CD4-positive, CD25-positive, alpha-beta regulatory T cell (primary cell): ENCODE data around the gene ZNF579. TPM values are rescaled to one million over a fixed set of nuclear protein-coding genes. Genes with fewer than 3 reads are reported as not detected.

Experiments used
- ATAC-seq, 2 donors: fragments of 150-1000 bp; cut with Tn5 transposase; one replicate each; pipeline ENCODE4 v1.10.0; 2021; ENCODE audit warnings: low read depth in 2 of 2, moderate number of reproducible peaks in 2 of 2, moderate library complexity in 1 of 2
- DNase-seq, 3 donors: peaks; one replicate each; pipeline versions ENCODE4 v3.0.0 to v3.0.0-alpha.2; 2012 to 2022; ENCODE audit warnings: mixed read lengths in 1 of 3
- H3K27ac ChIP-seq: one replicate; pipeline ENCODE4 v1.7.0; 2013; ENCODE audit warnings: mild to moderate bottlenecking, low read length; ENCODE audit not compliant: insufficient read depth, poor library complexity, severe bottlenecking
- H3K27me3 ChIP-seq: one replicate; pipeline ENCODE4 v1.7.0; 2013; ENCODE audit warnings: low read length; ENCODE audit not compliant: control insufficient read depth, insufficient read depth
- H3K36me3 ChIP-seq: one replicate; pipeline ENCODE4 v1.7.0; 2013; ENCODE audit warnings: mild to moderate bottlenecking, low read length, moderate library complexity; ENCODE audit not compliant: control insufficient read depth, insufficient read depth
- H3K4me1 ChIP-seq: 2 replicates; pipeline ENCODE4 v1.7.0; 2013; ENCODE audit warnings: mild to moderate bottlenecking, low read length; ENCODE audit not compliant: insufficient read depth, control insufficient read depth, poor library complexity, severe bottlenecking
- H3K4me3 ChIP-seq: one replicate; pipeline ENCODE4 v1.7.0; 2013; ENCODE audit warnings: low read depth, mild to moderate bottlenecking, low read length, moderate library complexity
- H3K9me3 ChIP-seq, 2 experiments: 1 replicate in 1 of 2; 2 replicates in 1 of 2; pipeline ENCODE4 v1.7.0; 2013; ENCODE audit warnings: low read length in 2 of 2, mild to moderate bottlenecking in 1 of 2, moderate library complexity in 1 of 2; ENCODE audit not compliant: control insufficient read depth in 2 of 2
- H3K27ac Mint-ChIP-seq, 3 donors: one replicate each; pipeline ENCODE4 v1.8.0; 2020 to 2022; ENCODE audit warnings: mild to moderate bottlenecking in 3 of 3, mixed read lengths in 3 of 3, moderate library complexity in 2 of 3
- H3K27me3 Mint-ChIP-seq: one replicate; pipeline ENCODE4 v1.8.0; 2022; ENCODE audit warnings: mild to moderate bottlenecking, mixed read lengths
- H3K36me3 Mint-ChIP-seq: one replicate; pipeline ENCODE4 v1.8.0; 2020; ENCODE audit warnings: mixed read lengths
- H3K4me1 Mint-ChIP-seq, 4 donors: one replicate each; pipeline ENCODE4 v1.8.0; 2020 to 2022; ENCODE audit warnings: mixed read lengths in 4 of 4, mild to moderate bottlenecking in 1 of 4
- H3K4me3 Mint-ChIP-seq, 4 donors: one replicate each; pipeline ENCODE4 v1.8.0; 2020 to 2022; ENCODE audit warnings: mild to moderate bottlenecking in 4 of 4, mixed read lengths in 4 of 4, moderate library complexity in 3 of 4
- H3K9me3 Mint-ChIP-seq, 7 donors: one replicate each; pipeline ENCODE4 v1.8.0; 2020 to 2022; ENCODE audit warnings: mixed read lengths in 7 of 7, mild to moderate bottlenecking in 3 of 7, moderate library complexity in 2 of 7
- polyA plus RNA-seq, 4 donors: library from polyadenylated mRNA; unstranded; fragments of 300-500 nt; fragmentation: Illumina TruSeq; gene quantifications; one replicate each; pipeline ENCODE4 v1.2.3, GENCODE V29; 2021
- total RNA-seq: library from RNA; stranded (reverse); gene quantifications from one replicate; pipeline ENCODE4 v1.2.3, GENCODE V29; 2022

Gene ZNF579
- total and polyA plus RNA-seq, 5 donors from 2014 or later = 0.13 to 4.2 (median 0.19) TPM; not detected in 1

DNA sequence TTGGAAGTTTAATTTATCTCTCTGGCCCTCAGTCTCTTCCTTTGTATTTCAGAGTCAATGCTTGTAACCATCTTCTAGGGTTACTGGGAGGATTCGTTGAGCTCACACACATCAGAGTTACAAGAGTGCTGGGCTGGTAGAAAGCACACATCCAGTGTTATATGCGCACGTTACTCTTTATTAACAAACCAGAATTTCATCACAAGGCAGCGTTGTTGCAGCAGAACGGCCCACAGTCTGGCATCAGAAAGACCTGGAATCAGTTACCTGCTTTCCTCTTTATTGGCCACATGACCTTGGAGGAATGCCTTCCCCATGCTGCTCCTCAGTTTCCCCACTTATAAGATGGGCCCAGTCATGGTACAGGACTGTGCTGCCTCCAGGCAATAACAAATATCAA lies 28.7 kb upstream of the ZNF579 start:
- no peaks in the 10 kb centered on the region for H3K9me3 ChIP-seq
- H3K4me1 ChIP-seq = peaks cover 20% of the 10 kb centered on the region
- H3K27ac Mint-ChIP-seq = no peak overlapping the region

GRCh38 chr19:55606817-55607216 lies 26.2 kb upstream of the ZNF579 start:
- Histone ChIP-seq H3K27ac (peak overlapping the region; percentile 93), H3K9me3 (no peaks in the 10 kb centered on the region), H3K27me3 (no peaks in the 10 kb centered on the region), H3K4me1 (peaks cover 22% of the 10 kb centered on the region), H3K36me3 (peaks cover 15% of the 10 kb centered on the region), H3K4me3 (no peak overlapping the region)
- no peak for DNase-seq
- no peaks in the 10 kb centered on the region for H3K27me3 Mint-ChIP-seq
- ATAC-seq = no peak
- peaks cover 27% of the 10 kb centered on the region for H3K36me3 Mint-ChIP-seq
- H3K9me3 Mint-ChIP-seq = no peaks in the 10 kb centered on the region
- peak overlapping the region; percentile 96 to 99 (median 98) for H3K27ac Mint-ChIP-seq
- peaks cover 15 to 71% (median 40%) of the 10 kb centered on the region in 4 donors for H3K4me1 Mint-ChIP-seq
- peak overlapping the region; percentile 90 to 97 (median 94) for H3K4me3 Mint-ChIP-seq

More for the DNA sequence above, 28.7 kb upstream of the ZNF579 start:
- Mint-ChIP-seq H3K36me3 (peaks cover 33% of the 10 kb centered on the region), H3K27me3 (no peaks in the 10 kb centered on the region), H3K4me1 (peaks cover 15 to 77% (median 48%) of the 10 kb centered on the region in 4 donors), H3K4me3 (peak overlapping the region in 2 of 4 donors; percentile 12 to 17), H3K9me3 (peaks cover 0 to 2% (median 0%) of the 10 kb centered on the region in 7 donors)
- DNase-seq (no peak), ATAC-seq (no peak)
- Histone ChIP-seq H3K36me3 (peaks cover 15% of the 10 kb centered on the region), H3K27ac (no peak overlapping the region), H3K27me3 (no peaks in the 10 kb centered on the region), H3K4me3 (no peak overlapping the region)

DNA sequence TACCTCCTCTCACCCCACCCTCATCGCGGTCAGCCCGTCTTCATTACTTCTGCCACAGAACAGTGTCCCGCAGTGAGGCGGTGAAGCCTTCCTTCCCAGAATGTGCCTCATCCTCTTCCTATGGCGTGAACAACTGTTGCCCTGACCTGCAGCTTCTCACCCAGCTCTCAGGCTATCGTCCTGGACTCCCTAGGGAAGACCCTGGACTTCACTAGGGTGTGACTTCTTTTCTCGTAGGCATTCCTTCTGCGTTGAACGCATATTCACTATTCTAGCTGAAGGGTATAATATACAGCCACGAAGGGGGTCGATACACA lies 25.8 kb upstream of the ZNF579 start:
- no peaks in the 10 kb centered on the region for H3K9me3 ChIP-seq
- peak overlapping the region; percentile 90 to 97 (median 94) for H3K4me3 Mint-ChIP-seq
- peak overlapping the region; percentile 84 for H3K4me3 ChIP-seq
- no peak for ATAC-seq
- H3K4me1 ChIP-seq = peaks cover 22% of the 10 kb centered on the region
- H3K36me3 Mint-ChIP-seq = peaks cover 27% of the 10 kb centered on the region
- peak overlapping the region; percentile 96 to 99 (median 98) for H3K27ac Mint-ChIP-seq
- no peaks in the 10 kb centered on the region for H3K27me3 ChIP-seq
- H3K36me3 ChIP-seq = peaks cover 15% of the 10 kb centered on the region
- no peaks in the 10 kb centered on the region for H3K9me3 Mint-ChIP-seq
- H3K4me1 Mint-ChIP-seq = peaks cover 15 to 72% (median 42%) of the 10 kb centered on the region in 4 donors
- DNase-seq = no peak
- H3K27me3 Mint-ChIP-seq = no peaks in the 10 kb centered on the region
- H3K27ac ChIP-seq = peak overlapping the region; percentile 93

- H3K27ac Mint-ChIP-seq = peak within 1 kb of the TSS; percentile 96 to 99 (median 98)
- peak; percentile 61 to 82 (median 67) for DNase-seq
- Histone ChIP-seq H3K4me3 (peak within 1 kb of the TSS; percentile 84), H3K27me3 (no peaks in the 10 kb centered on the region), H3K27ac (peak within 1 kb of the TSS; percentile 93), H3K4me1 (peaks cover 27% of the 10 kb centered on the region), H3K36me3 (peaks cover 15% of the 10 kb centered on the region), H3K9me3 (no peaks in the 10 kb centered on the region)
- H3K36me3 Mint-ChIP-seq = peaks cover 26% of the 10 kb centered on the region
- peaks cover 15 to 72% (median 44%) of the 10 kb centered on the region in 4 donors for H3K4me1 Mint-ChIP-seq
- peak within 1 kb of the TSS; percentile 90 to 97 (median 94) for H3K4me3 Mint-ChIP-seq
- ATAC-seq = peak; percentile 35 to 37
- H3K27me3 Mint-ChIP-seq = no peaks in the 10 kb centered on the region
- H3K9me3 Mint-ChIP-seq = no peaks in the 10 kb centered on the region
These were observed 25.2 kb upstream of the ZNF579 start, which contains the start of gene ZNF865 for GRCh38 chr19:55605637-55606470. Gene ZNF865 (plus strand): TSS chr19:55605647. CDS start chr19:55613619, 7,972 bp downstream.

DNA sequence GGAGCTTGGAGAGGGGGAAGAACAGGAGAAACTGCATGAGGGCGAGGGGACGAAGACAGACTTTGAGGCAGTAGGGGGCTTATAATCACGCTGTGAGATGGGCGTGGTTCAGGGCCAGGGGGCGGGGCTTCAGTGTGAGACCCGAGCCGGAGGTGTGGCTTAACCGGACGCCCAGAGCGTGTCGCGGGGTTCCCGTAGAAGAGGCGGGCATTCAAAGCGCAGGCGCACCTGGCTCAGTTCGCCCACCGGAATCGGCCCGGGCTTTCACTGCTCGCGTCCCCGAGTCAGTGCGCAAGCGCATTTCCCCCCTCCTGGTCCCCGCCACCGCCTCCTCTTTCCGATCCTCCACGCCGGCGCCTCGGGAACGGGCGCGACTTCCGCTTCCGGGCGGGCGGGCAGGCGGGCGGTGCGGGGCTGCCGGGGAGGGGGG lies 24.6 kb upstream of the ZNF579 start:
- no peaks in the 10 kb centered on the region for H3K9me3 Mint-ChIP-seq
- H3K4me1 Mint-ChIP-seq = peaks cover 15 to 68% (median 42%) of the 10 kb centered on the region in 4 donors
- Histone ChIP-seq H3K27ac (peak overlapping the region; percentile 93), H3K9me3 (no peaks in the 10 kb centered on the region), H3K4me3 (peak overlapping the region; percentile 71), H3K36me3 (peaks cover 13% of the 10 kb centered on the region), H3K4me1 (peaks cover 32% of the 10 kb centered on the region), H3K27me3 (no peaks in the 10 kb centered on the region)
- peak overlapping the region; percentile 52 to 94 (median 86) for H3K27ac Mint-ChIP-seq
- ATAC-seq = peak; percentile 77 to 78
- peaks cover 22% of the 10 kb centered on the region for H3K36me3 Mint-ChIP-seq
- peak; percentile 97 to 98 (median 97) for DNase-seq
- H3K27me3 Mint-ChIP-seq = no peaks in the 10 kb centered on the region
- H3K4me3 Mint-ChIP-seq = peak overlapping the region; percentile 85 to 91 (median 88)

- Mint-ChIP-seq H3K36me3 (peaks cover 12% of the 10 kb centered on the region), H3K4me3 (peak overlapping the region in 3 of 4 donors; percentile 85 to 91 (median 86)), H3K4me1 (peaks cover 15 to 60% (median 40%) of the 10 kb centered on the region in 4 donors), H3K27ac (no peak overlapping the region), H3K9me3 (peaks cover 0 to 1% (median 0%) of the 10 kb centered on the region in 7 donors), H3K27me3 (no peaks in the 10 kb centered on the region)
- Histone ChIP-seq H3K9me3 (no peaks in the 10 kb centered on the region), H3K4me3 (no peak overlapping the region), H3K36me3 (peaks cover 3% of the 10 kb centered on the region), H3K4me1 (peaks cover 32% of the 10 kb centered on the region), H3K27me3 (no peaks in the 10 kb centered on the region), H3K27ac (no peak overlapping the region)
- no peak for ATAC-seq
- DNase-seq = no peak
These were observed 23.1 kb upstream of the ZNF579 start for GRCh38 chr19:55603581-55604292.

- Histone ChIP-seq H3K9me3 (no peaks in the 10 kb centered on the region), H3K27ac (no peak overlapping the region), H3K4me1 (peaks cover 32% of the 10 kb centered on the region), H3K36me3 (peaks cover 3% of the 10 kb centered on the region), H3K4me3 (no peak overlapping the region), H3K27me3 (no peaks in the 10 kb centered on the region)
- H3K27ac Mint-ChIP-seq = no peak overlapping the region
- peak overlapping the region in 3 of 4 donors; percentile 31 to 91 (median 85) for H3K4me3 Mint-ChIP-seq
- DNase-seq (no peak), ATAC-seq (no peak)
- H3K4me1 Mint-ChIP-seq = peaks cover 15 to 60% (median 41%) of the 10 kb centered on the region in 4 donors
- H3K36me3 Mint-ChIP-seq = peaks cover 10% of the 10 kb centered on the region
- no peaks in the 10 kb centered on the region for H3K27me3 Mint-ChIP-seq
- peaks cover 0 to 1% (median 0%) of the 10 kb centered on the region in 7 donors for H3K9me3 Mint-ChIP-seq
These were observed 22.5 kb upstream of the ZNF579 start for GRCh38 chr19:55603115-55603514.
